ENCODE results near the gene GPR146. TPM values are rescaled to one million over a fixed set of nuclear protein-coding genes. Genes with fewer than 3 reads are reported as not detected.
A peak's percentile ranks its signal among the peaks of the same experiment; 100 is the strongest.

The GPR146 gene
- total RNA-seq, 1 donor from 2014 or later: 5.6 TPM

GRCh38 chr7:1024876-1025742 is 19.2 kb upstream of the GPR146 start:
- H3K4me3 Mint-ChIP-seq (ENCODE audit: low read depth): peak overlapping the region; percentile 5
- no peak overlapping the region for H3K27ac Mint-ChIP-seq
- intact Hi-C loops (cut with micrococcal nuclease): no loop called here
- no peaks in the 10 kb centered on the region for H3K9me3 Mint-ChIP-seq
- peaks cover 20% of the 10 kb centered on the region for H3K36me3 Mint-ChIP-seq (ENCODE audit: low read depth)
- H3K4me1 Mint-ChIP-seq (ENCODE audit: low read depth): peaks cover 18% of the 10 kb centered on the region
- no peaks in the 10 kb centered on the region for H3K27me3 Mint-ChIP-seq (ENCODE audit: low read depth)
- DNase-seq (ENCODE audit: low spot score): no peak

- peaks cover 19% of the 10 kb centered on the region for H3K4me1 Mint-ChIP-seq (ENCODE audit: low read depth)
- no peak overlapping the region for H3K4me3 Mint-ChIP-seq (ENCODE audit: low read depth)
- H3K27me3 Mint-ChIP-seq (ENCODE audit: low read depth): no peaks in the 10 kb centered on the region
- intact Hi-C loops (cut with micrococcal nuclease): no loop called here
- no peak for DNase-seq (ENCODE audit: low spot score)
- H3K9me3 Mint-ChIP-seq: no peaks in the 10 kb centered on the region
- peaks cover 20% of the 10 kb centered on the region for H3K36me3 Mint-ChIP-seq (ENCODE audit: low read depth)
- no peak overlapping the region for H3K27ac Mint-ChIP-seq
Measured at GRCh38 chr7:1025743-1026581, 18.4 kb upstream of the GPR146 start.

GRCh38 chr7:1026721-1027161 is 17.6 kb upstream of the GPR146 start:
- H3K9me3 Mint-ChIP-seq: no peaks in the 10 kb centered on the region
- peaks cover 14% of the 10 kb centered on the region for H3K36me3 Mint-ChIP-seq (ENCODE audit: low read depth)
- intact Hi-C loops (cut with micrococcal nuclease): no loop called here
- no peak overlapping the region for H3K27ac Mint-ChIP-seq
- no peaks in the 10 kb centered on the region for H3K27me3 Mint-ChIP-seq (ENCODE audit: low read depth)
- H3K4me3 Mint-ChIP-seq (ENCODE audit: low read depth): peak overlapping the region; percentile 71
- no peak for DNase-seq (ENCODE audit: low spot score)
- peaks cover 21% of the 10 kb centered on the region for H3K4me1 Mint-ChIP-seq (ENCODE audit: low read depth)

- peak overlapping the region; percentile 73 for H3K4me3 Mint-ChIP-seq (ENCODE audit: low read depth)
- no peak for DNase-seq (ENCODE audit: low spot score)
- peaks cover 21% of the 10 kb centered on the region for H3K4me1 Mint-ChIP-seq (ENCODE audit: low read depth)
- no peak overlapping the region for H3K27ac Mint-ChIP-seq
- no peaks in the 10 kb centered on the region for H3K9me3 Mint-ChIP-seq
- intact Hi-C loops (cut with micrococcal nuclease): loop anchor here (1.0 to 2.0 kb wide), 3 partner anchors 21 to 52 kb away; partner anchors contain the start of gene COX19
- no peaks in the 10 kb centered on the region for H3K27me3 Mint-ChIP-seq (ENCODE audit: low read depth)
- H3K36me3 Mint-ChIP-seq (ENCODE audit: low read depth): peaks cover 10% of the 10 kb centered on the region
Measured at GRCh38 chr7:1027242-1028043, 16.9 kb upstream of the GPR146 start.

GRCh38 chr7:1028044-1028770 is 16.1 kb upstream of the GPR146 start:
- Mint-ChIP-seq H3K27me3 (ENCODE audit: low read depth) (no peaks in the 10 kb centered on the region), H3K36me3 (ENCODE audit: low read depth) (peaks cover 7% of the 10 kb centered on the region), H3K4me3 (ENCODE audit: low read depth) (peak overlapping the region; percentile 79), H3K27ac (peak overlapping the region; percentile 89), H3K4me1 (ENCODE audit: low read depth) (peaks cover 25% of the 10 kb centered on the region), H3K9me3 (no peaks in the 10 kb centered on the region)
- intact Hi-C loops (cut with micrococcal nuclease): loop anchor here (1.0 to 2.0 kb wide), 3 partner anchors 21 to 53 kb away; partner anchors contain the start of gene COX19
- DNase-seq (ENCODE audit: low spot score): peak; percentile 80

GRCh38 chr7:1028775-1029636 is 15.3 kb upstream of the GPR146 start:
- peak; percentile 60 for DNase-seq (ENCODE audit: low spot score)
- Mint-ChIP-seq H3K36me3 (ENCODE audit: low read depth) (peaks cover 3% of the 10 kb centered on the region), H3K27me3 (ENCODE audit: low read depth) (no peaks in the 10 kb centered on the region), H3K4me3 (ENCODE audit: low read depth) (peak overlapping the region; percentile 79), H3K27ac (peak overlapping the region; percentile 89), H3K9me3 (no peaks in the 10 kb centered on the region), H3K4me1 (ENCODE audit: low read depth) (peaks cover 30% of the 10 kb centered on the region)
- intact Hi-C loops (cut with micrococcal nuclease): loop anchor here (1.0 to 2.0 kb wide), 3 partner anchors 20 to 54 kb away; partner anchors contain the start of gene COX19

GRCh38 chr7:1029637-1030443 is 14.5 kb upstream of the GPR146 start:
- peak overlapping the region; percentile 37 for H3K4me3 Mint-ChIP-seq (ENCODE audit: low read depth)
- no peaks in the 10 kb centered on the region for H3K27me3 Mint-ChIP-seq (ENCODE audit: low read depth)
- peaks cover 3% of the 10 kb centered on the region for H3K36me3 Mint-ChIP-seq (ENCODE audit: low read depth)
- DNase-seq (ENCODE audit: low spot score): no peak
- H3K9me3 Mint-ChIP-seq: no peaks in the 10 kb centered on the region
- intact Hi-C loops (cut with micrococcal nuclease): loop anchor here (2.0 kb wide), 2 partner anchors 19 to 35 kb away; no protein-coding TSS in a partner anchor
- H3K4me1 Mint-ChIP-seq (ENCODE audit: low read depth): peaks cover 34% of the 10 kb centered on the region
- H3K27ac Mint-ChIP-seq: no peak overlapping the region

GRCh38 chr7:1030444-1031070 is 13.8 kb upstream of the GPR146 start:
- Mint-ChIP-seq H3K27me3 (ENCODE audit: low read depth) (no peaks in the 10 kb centered on the region), H3K9me3 (no peaks in the 10 kb centered on the region), H3K27ac (no peak overlapping the region), H3K4me3 (ENCODE audit: low read depth) (no peak overlapping the region), H3K4me1 (ENCODE audit: low read depth) (peaks cover 34% of the 10 kb centered on the region), H3K36me3 (ENCODE audit: low read depth) (peaks cover 3% of the 10 kb centered on the region)
- DNase-seq (ENCODE audit: low spot score): no peak
- intact Hi-C loops (cut with micrococcal nuclease): no loop called here

GRCh38 chr7:1031716-1032455 is 12.5 kb upstream of the GPR146 start:
- Mint-ChIP-seq H3K4me1 (ENCODE audit: low read depth) (peaks cover 30% of the 10 kb centered on the region), H3K27me3 (ENCODE audit: low read depth) (no peaks in the 10 kb centered on the region), H3K9me3 (no peaks in the 10 kb centered on the region), H3K4me3 (ENCODE audit: low read depth) (no peak overlapping the region), H3K27ac (no peak overlapping the region), H3K36me3 (ENCODE audit: low read depth) (no peaks in the 10 kb centered on the region)
- no peak for DNase-seq (ENCODE audit: low spot score)
- intact Hi-C loops (cut with micrococcal nuclease): no loop called here

All from activated T-helper 2 cell treated with anti-CD3 and anti-CD28 coated beads, Interferon-gamma antibody, Interleukin-2, Interleukin-4, amounts not matched to agents 10 μg/mL and 5 μg/mL and 100 μg/mL, durations not matched to agents 14 hours and 24 hours and 36 hours (primary cell).